K562 (cell line): Measurements from ENCODE around the gene PLIN5. TPM values are rescaled to one million over a fixed set of nuclear protein-coding genes. Genes with fewer than 3 reads are reported as not detected.

Source experiments
- ATAC-seq: fragments of 200-7000 bp; cut with Tn5 transposase; 3 replicates; pipeline ENCODE4 v1.9.1; 2020; ENCODE audit warnings: moderate library complexity
- BruUV-seq: library from RNA; stranded (reverse); fragments of 400-500 nt; replicated peaks from 2 replicates; lab custom pipeline; 2021; lab: Mats Ljungman, UMichigan
- CTCF ChIA-PET: fragments of 300-600 bp; formaldehyde crosslinking; extraction: SDS; loops from one replicate; lab custom pipeline; 2021; ENCODE audit warnings: low intra/inter-chr PET ratio; lab: Yijun Ruan, JAX
- POLR2A ChIA-PET: fragments of 300-600, 350-650 bp; sonication (Branson Sonifier 250); formaldehyde crosslinking; extraction: SDS; loops from one replicate; lab custom pipeline; 2021; ENCODE audit warnings: antibody characterized with exemption, inconsistent platforms; lab: Yijun Ruan, JAX
- DNase-seq, 4 experiments: peaks; one replicate each; pipeline versions ENCODE4 v3.0.0 to v3.0.0-alpha.2; 2011 to 2018; ENCODE audit warnings: low spot score in 3 of 4, mixed read lengths in 3 of 4; ENCODE audit errors: extremely low read depth in 1 of 4
- FAIRE-seq: peaks from 2 replicates; lab custom pipeline; 2011; peaks lifted over from hg19 to GRCh38; lab: Jason Lieb, UNC
- H2AFZ ChIP-seq: 2 replicates; pipeline ENCODE4 v1.6.0; 2011; ENCODE audit warnings: low read depth, low read length, control low read depth, inconsistent platforms
- H3K27ac ChIP-seq: fragments of 200-600 bp; 3 replicates; pipeline ENCODE4 v1.8.0; 2011; ENCODE audit warnings: low read depth, mild to moderate bottlenecking, control low read depth, inconsistent platforms, low read length, moderate library complexity, mixed read lengths; ENCODE audit errors: extremely low read depth
- H3K27me3 ChIP-seq, 2 experiments: fragments of 300-600 bp in 1 of 2; 2 replicates in 1 of 2; 3 replicates in 1 of 2; pipeline versions ENCODE4 v1.6.0 to v1.8.0; 2011; ENCODE audit warnings: inconsistent platforms in 2 of 2, low read length in 2 of 2, mild to moderate bottlenecking in 1 of 2, mixed read lengths in 1 of 2, moderate library complexity in 1 of 2; ENCODE audit not compliant: control insufficient read depth in 2 of 2, insufficient read depth in 2 of 2
- H3K36me3 ChIP-seq: fragments of 300-600 bp; 3 replicates; pipeline ENCODE4 v1.8.0; 2011; ENCODE audit warnings: mild to moderate bottlenecking, low read length, inconsistent platforms; ENCODE audit not compliant: control insufficient read depth, insufficient read depth
- H3K4me1 ChIP-seq, 2 experiments: fragments of 200-600 bp in 1 of 2; replicated peaks in 1 of 2; 2 replicates in 1 of 2; 3 replicates in 1 of 2; pipeline versions ENCODE4 v1.5.1 to v1.8.0; 2011; ENCODE audit warnings: inconsistent platforms in 2 of 2, low read length in 2 of 2, mild to moderate bottlenecking in 1 of 2, mixed read lengths in 1 of 2, moderate library complexity in 1 of 2; ENCODE audit not compliant: control insufficient read depth in 2 of 2, insufficient read depth in 2 of 2
- H3K4me2 ChIP-seq: 2 replicates; pipeline ENCODE4 v1.6.1; 2011; ENCODE audit warnings: low read length, control low read depth, inconsistent platforms, mixed read lengths; ENCODE audit not compliant: insufficient read depth
- H3K4me3 ChIP-seq: fragments of 200-600 bp; sonication (generic), shearing (Covaris generic); 2 replicates; pipeline ENCODE4 v1.5.1; 2016; ENCODE audit warnings: control low read depth, inconsistent platforms
- H3K79me2 ChIP-seq: fragments of 200-600 bp; 3 replicates; pipeline ENCODE4 v1.8.0; 2011; ENCODE audit warnings: low read length, inconsistent platforms; ENCODE audit not compliant: control insufficient read depth, insufficient read depth
- H3K9ac ChIP-seq, 2 experiments: 2 replicates each; pipeline versions ENCODE4 v1.6.0 to v1.6.1; 2011; ENCODE audit warnings: low read depth in 2 of 2, low read length in 2 of 2, control low read depth in 1 of 2, inconsistent platforms in 1 of 2, mild to moderate bottlenecking in 1 of 2, mixed read lengths in 1 of 2; ENCODE audit not compliant: insufficient read depth in 1 of 2
- H3K9me1 ChIP-seq: one replicate; pipeline ENCODE4 v1.6.0; 2011; ENCODE audit warnings: inconsistent platforms, mild to moderate bottlenecking, low read length, moderate library complexity; ENCODE audit not compliant: control insufficient read depth, insufficient read depth
- H3K9me3 ChIP-seq: replicated peaks from 2 replicates; pipeline ENCODE4 v1.5.1; 2011; ENCODE audit warnings: low read depth, low read length, inconsistent platforms; ENCODE audit not compliant: control insufficient read depth, insufficient read depth
- H4K20me1 ChIP-seq: replicated peaks from 2 replicates; pipeline ENCODE4 v1.6.1; 2011; ENCODE audit warnings: low read length, inconsistent platforms, mixed read lengths; ENCODE audit not compliant: control insufficient read depth, insufficient read depth
- BCOR ChIP-seq: fragments of 450-650 bp; IDR thresholded peaks from 2 replicates; pipeline ENCODE4 v1.6.1; 2016
- FOXO4 ChIP-seq: fragments of 450-650 bp; formaldehyde crosslinking; IDR thresholded peaks from 2 replicates; pipeline ENCODE4 v1.4.0; 2020; ENCODE audit warnings: mild to moderate bottlenecking, moderate library complexity
- RBM14 ChIP-seq: fragments of 200-400 bp; formaldehyde crosslinking; IDR thresholded peaks from 2 replicates; pipeline ENCODE4 v1.6.1; 2018; ENCODE audit warnings: low read depth, mild to moderate bottlenecking, low read length, moderate library complexity, borderline replicate concordance; ENCODE audit not compliant: insufficient read depth
- RBM25 ChIP-seq: fragments of 200-400 bp; formaldehyde crosslinking; IDR thresholded peaks from 2 replicates; pipeline ENCODE4 v1.6.1; 2018; ENCODE audit warnings: low read length, low read depth, moderate library complexity; ENCODE audit not compliant: severe bottlenecking
- ZFP36 ChIP-seq: fragments of 150-350 bp; IDR thresholded peaks from 2 replicates; pipeline ENCODE4 v1.6.1; 2018; ENCODE audit warnings: low read length, low read depth; ENCODE audit not compliant: partially characterized antibody
- WGBS: fragments of 100-300 bp; shearing (Covaris generic); methylation state at CpG from one replicate; pipeline ENCODE4 v1.1.6; 2016; ENCODE audit warnings: low coverage, mixed read lengths; ENCODE audit not compliant: insufficient coverage; ENCODE audit errors: missing lambda C conversion rate; 5-methylcytosine and 5-hydroxymethylcytosine counted together
- in situ Hi-C: fragments of 300-500 bp; cut with MboI; formaldehyde crosslinking; loops from 4 replicates; pipeline ENCODE4 v1.15.0; 2018; ENCODE audit warnings: inconsistent platforms, mixed read lengths
- intact Hi-C: fragments of 100-400 bp; cut with micrococcal nuclease; formaldehyde crosslinking; loops from 2 replicates; pipeline ENCODE4 v1.14.2; 2022
- polyA plus RNA-seq, 8 experiments: library from polyadenylated mRNA; depleted of rRNA in 4 of 8; stranded (reverse) in 5 of 8; unstranded in 3 of 8; fragments of >200 nt; fragmentation: Nextera tagmentation in 2 of 8; fragmentation: Illumina TruSeq in 1 of 8; extraction: Ambion mirVana in 2 of 8; extraction: Trizol in 1 of 8; gene quantifications; 2 replicates each; pipeline versions ENCODE4 v1.2.1 to v1.2.3, GENCODE V29; 2011 to 2014; ENCODE audit warnings: inconsistent platforms in 1 of 8, missing spikeins in 1 of 8
- total RNA-seq, 7 experiments: library from RNA; depleted of rRNA in 6 of 7; stranded (reverse); fragments of >200 nt in 6 of 7; fragmentation: Illumina TruSeq in 2 of 7; extraction: Trizol in 2 of 7; gene quantifications; 2 replicates each; pipeline versions ENCODE4 v1.2.1 to v1.2.3, GENCODE V29; 2011 to 2021; ENCODE audit warnings: low replicate concordance in 1 of 7

Gene PLIN5
- total and polyA plus RNA-seq, 9 of the 15 experiments (the other 6 are each of a cell fraction or from before 2014, with no cell fraction given), result 0.04 to 1.3 (median 0.50) TPM

GRCh38 chr19:4579389-4579788 is 44.4 kb upstream of the PLIN5 start:
- Histone ChIP-seq H3K27ac (no peak overlapping the region), H4K20me1 (peaks cover 4% of the 10 kb centered on the region), H3K4me2 (no peak overlapping the region), H3K27me3 (no peaks in the 10 kb centered on the region), H2AFZ (no peak overlapping the region), H3K9ac (no peak overlapping the region), H3K4me3 (no peak overlapping the region), H3K9me3 (no peaks in the 10 kb centered on the region), H3K79me2 (no peaks in the 10 kb centered on the region), H3K4me1 (peaks cover 27 to 66% of the 10 kb centered on the region in 2 experiments), H3K36me3 (no peaks in the 10 kb centered on the region)
- in situ Hi-C loops, result loop anchor here (5.0 to 10.0 kb wide), 2 partner anchors 58 to 215 kb away; partner anchors contain the start of genes FEM1A and TNFAIP8L1
- FAIRE-seq (no peak), DNase-seq (no peak)
- CTCF ChIA-PET, result no interaction called here
- POLR2A ChIA-PET, result interaction anchor here (1.0 kb wide), 1 partner anchor 8 kb away, joined by 3 read pairs; no protein-coding TSS in a partner anchor
- WGBS, result 31% methylated on average over 8 of the region's 8 CpGs
- intact Hi-C loops, result no loop called here
- TF ChIP-seq RBM25, result peak; percentile 33
- peak; percentile 75 for TF ChIP-seq ZFP36
- no peak for TF ChIP-seq FOXO4
- TF ChIP-seq BCOR, result peak; percentile 68
- no peak for TF ChIP-seq RBM14
- TF ChIP-seq, all 486 proteins: peak for 3
- H3K9me1 ChIP-seq, result no peaks in the 10 kb centered on the region
- BruUV-seq, result no TSS peak
- ATAC-seq, result no peak
